Mucosa of gallbladder (tissue), 1 donor: ENCODE results near the gene OR10AD1. TPM values are rescaled to one million over a fixed set of nuclear protein-coding genes. Genes with fewer than 3 reads are reported as not detected.
A peak's percentile ranks its signal among the peaks of the same experiment; 100 is the strongest.

Experiments
- DNase-seq: peaks from one replicate; pipeline ENCODE4 v3.0.0-alpha.2; 2020; ENCODE audit warnings: low spot score
- total RNA-seq: library from RNA; stranded (reverse); gene quantifications from one replicate; pipeline ENCODE4 v1.2.1, GENCODE V29; 2021
- donor health status: DM: no; HTN: no; CAD: no.

Gene OR10AD1
- total RNA-seq, 1 donor from 2014 or later = not detected

DNA sequence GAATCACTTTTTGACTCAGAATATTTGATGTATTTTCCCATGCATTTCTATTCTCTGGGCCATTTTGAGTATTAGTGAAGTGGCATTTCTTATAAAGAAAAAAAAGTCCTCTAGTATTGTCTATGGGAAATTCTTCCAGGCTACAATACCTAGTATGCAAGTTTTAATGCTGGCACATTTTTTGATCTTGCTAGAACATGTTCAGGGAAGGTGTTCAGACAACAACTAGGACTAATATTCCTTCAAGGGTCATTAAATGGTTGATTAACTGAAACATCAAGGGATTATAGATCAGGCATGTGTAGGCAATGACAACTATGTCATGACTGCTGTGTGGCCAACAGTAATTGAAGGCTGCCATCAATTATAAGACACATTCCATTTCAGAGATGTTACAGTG lies 12.0 kb downstream of the OR10AD1 start:
- DNase-seq = no peak

DNA sequence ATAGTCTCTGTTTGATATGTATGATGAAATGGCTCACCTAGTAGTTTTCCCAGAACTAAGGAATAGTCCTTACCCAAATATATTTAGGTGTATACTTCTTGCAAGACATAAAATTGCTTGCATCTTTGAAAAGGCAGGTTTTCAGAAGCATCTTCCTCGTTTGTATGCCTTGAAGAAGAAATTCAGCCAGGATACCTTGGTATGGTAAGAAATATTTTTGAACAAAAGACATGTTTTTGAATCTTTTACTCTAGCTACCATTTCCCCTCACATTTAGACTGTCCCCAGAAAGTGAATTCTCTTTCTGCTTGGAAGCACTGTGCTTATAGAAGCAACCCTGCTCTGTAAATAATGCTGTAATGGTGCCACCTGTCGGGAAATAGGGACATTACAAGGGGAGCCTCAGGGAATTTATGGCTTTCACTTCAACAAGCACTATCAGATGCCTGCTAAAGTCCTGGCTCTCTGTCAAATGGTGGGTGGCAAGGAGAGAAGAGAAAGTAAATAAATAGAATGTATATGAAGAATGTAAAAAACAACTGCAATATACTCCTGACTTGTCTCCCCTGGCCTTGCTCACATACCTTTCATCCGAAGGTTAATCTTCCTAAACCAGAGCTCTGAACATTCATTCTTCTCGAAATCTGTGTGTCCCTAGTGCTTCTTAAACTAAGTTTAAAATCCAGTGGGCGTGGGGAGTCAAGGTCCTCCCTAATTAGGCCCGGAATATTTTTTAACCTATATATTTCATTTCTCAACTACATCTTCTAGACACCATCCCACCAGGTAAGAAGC lies 13.6 kb downstream of the OR10AD1 start:
- peak; percentile 78 for DNase-seq

DNA sequence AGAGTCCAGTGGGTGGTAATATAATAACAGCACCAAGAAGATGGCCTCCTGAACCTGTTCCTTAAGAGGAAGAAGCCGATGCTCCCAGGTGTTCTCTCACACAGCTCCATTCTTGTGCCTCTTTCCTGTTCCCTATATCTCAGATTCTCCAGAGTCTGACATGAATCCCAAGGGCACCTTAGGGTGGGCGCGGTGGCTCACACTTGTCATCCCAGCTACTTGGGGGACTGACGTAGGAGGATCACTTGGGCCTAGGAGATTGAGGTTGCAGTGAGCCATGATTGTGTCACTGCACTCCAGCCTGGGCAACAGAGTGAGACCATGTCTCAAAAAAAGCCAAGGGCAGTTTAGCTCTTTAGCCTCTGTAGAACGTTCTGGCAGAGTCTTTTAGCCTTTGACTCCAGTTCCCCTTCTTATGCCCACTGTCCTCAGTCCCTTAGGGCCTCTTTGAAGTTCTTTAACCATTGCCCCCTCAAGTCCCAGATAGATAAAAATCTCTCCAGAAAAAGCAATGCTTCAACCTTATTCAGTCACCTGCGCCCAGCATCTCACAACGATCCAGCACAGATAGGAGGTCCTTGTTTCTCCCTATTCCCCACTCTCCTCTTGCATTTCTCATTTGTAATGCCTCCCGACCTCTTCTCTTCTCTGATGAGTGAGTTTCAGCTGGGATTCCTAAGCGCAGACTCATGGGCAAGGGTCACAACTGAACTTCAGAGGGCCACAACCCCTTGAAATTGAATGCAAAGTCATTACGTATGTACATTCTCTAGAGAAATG lies 15.0 kb downstream of the OR10AD1 start:
- DNase-seq = no peak

DNA sequence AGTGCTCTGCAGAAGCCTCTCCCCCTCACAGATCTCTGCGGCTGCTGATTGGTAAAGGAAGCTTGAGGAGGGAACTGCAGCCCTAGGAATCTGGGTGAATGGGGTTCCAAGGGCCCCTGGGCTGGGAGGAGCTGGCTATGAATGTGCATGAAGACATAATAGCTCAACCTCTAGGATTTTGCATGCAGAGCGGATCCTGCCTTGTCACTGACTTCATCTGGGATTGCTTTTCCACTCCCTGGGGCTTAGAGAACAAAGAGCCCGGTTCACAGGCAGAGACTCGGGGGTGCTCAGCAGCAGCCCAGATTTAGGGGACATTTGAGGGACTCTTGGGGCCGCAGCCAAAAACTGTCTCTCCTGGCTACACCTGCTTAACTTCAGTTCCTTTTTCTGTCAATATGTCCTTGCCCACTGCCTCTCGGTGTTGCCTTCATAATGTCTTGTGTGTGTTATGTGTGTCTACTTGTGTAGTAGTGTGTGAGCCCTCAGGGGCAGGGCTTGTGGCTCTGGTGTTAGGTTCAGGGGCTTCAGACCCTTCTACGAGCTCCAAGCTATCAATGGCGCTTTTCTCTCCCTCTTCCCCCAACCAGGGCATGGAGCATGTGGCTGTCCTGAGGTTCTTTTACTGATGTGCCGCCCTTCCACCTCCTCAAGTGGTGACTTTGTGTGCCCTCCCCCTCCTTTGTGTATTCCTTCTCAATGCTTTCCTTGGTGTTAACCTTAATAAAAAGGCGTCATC lies 17.7 kb downstream of the OR10AD1 start:
- no peak for DNase-seq

DNA sequence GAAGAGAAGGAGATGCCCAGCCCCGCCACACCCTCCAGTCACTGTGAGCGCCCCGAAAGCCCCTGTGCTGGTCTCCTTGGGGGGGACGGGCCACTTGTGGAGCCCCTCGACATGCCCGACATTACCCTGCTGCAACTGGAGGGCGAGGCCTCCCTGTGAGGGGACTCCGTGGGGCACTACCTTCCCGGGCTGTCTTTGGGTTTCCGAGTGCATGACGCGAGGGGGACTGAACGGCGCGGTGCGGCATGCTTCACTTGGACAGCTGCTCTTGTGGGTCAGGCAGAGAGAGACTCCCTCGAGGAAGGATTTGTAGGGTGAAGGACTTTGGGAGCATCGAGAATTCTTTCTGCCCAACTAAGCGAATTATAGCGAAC lies 18.6 kb downstream of the OR10AD1 start:
- DNase-seq = no peak

DNA sequence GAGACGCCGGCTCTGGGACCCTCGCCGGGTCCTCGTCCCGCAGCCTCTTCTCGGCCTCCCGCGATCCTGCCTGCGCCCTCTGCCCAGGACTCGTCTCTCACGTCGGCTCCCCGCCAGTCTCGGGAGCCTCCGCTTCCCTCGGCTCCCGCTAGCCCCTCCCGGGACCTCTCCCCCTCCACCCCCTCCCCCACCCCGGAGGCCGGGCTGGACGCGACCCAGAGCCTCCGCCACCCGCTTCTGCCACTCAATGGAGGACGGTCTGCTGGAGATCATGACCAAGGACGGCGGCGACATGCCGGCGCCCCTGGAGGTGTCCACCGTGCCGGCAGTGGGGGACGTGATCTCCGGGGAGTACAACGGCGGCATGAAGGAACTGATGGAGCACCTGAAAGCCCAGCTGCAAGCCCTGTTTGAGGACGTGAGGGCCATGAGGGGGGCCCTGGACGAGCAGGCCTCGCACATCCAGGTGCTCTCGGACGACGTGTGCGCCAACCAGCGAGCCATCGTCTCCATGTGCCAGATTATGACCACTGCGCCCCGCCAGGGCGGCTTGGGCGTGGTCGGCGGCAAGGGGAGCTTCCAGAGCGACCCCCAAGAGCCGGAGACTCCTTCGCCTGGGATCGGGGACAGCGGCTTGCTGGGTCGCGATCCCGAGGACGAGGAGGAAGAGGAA lies 19.1 kb downstream of the OR10AD1 start:
- DNase-seq = no peak

DNA sequence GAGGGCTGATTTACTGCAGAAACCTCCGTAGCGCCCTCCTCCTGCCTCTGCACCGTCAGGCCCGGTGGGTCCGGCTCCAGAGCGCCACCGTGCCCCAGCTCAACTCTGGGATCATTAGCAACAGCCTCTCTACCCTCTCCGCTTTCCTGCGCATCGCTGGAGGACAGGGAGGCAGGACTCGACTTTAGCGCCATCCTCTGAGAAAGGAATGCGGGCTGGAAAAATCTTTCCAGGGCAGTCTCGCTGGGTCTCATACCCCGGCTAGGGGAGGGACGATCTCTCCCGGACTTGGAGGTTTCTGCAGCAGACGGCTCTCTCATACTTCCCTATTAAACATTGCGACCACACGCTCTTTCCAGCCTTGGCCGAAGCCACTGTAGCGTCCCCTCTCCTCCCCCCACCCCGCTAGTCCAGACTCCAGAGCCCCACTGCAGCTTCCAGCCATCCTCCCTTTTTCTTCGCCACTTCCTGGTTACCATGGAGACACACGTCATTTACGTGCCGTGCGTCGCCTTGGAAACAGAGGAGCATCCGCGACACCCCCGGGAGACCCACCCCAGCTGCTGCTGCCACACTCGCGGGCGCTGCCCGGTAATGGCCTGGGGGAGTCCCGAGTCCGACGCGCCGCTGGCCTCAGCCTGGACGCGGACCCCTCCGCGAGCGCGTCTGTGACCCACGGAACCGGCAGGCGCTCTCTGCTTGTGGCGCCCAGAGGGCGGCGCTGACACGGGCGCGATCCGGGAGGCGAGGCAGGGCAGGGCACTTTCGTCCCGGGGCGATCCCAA lies 19.8 kb downstream of the OR10AD1 start, which contains the start of gene CCDC184:
Gene CCDC184 (plus strand): TSS at position 554 of the 785 bp plus-strand sequence. CDS start 479 bp downstream, outside the sequence.
- DNase-seq = peak; percentile 76

DNA sequence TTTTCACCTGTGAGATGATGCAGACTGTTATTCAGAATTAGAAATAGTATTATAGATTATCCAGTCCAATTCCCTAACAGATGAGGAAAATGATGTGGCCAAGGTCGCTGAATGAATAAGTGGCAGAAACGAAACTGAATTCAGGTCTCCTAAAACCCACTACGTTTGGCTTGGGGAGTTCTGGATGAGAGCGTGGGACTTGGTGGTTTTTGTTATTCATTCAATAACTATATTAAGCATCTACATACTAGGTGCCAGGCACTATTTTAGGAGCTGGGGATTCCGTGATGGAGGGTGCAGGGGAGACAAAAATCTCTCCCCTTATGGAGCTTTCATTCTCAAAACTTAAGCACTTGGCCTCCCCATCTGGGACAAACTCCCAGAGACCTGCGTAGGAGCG lies 20.5 kb downstream of the OR10AD1 start:
- no peak for DNase-seq

DNA sequence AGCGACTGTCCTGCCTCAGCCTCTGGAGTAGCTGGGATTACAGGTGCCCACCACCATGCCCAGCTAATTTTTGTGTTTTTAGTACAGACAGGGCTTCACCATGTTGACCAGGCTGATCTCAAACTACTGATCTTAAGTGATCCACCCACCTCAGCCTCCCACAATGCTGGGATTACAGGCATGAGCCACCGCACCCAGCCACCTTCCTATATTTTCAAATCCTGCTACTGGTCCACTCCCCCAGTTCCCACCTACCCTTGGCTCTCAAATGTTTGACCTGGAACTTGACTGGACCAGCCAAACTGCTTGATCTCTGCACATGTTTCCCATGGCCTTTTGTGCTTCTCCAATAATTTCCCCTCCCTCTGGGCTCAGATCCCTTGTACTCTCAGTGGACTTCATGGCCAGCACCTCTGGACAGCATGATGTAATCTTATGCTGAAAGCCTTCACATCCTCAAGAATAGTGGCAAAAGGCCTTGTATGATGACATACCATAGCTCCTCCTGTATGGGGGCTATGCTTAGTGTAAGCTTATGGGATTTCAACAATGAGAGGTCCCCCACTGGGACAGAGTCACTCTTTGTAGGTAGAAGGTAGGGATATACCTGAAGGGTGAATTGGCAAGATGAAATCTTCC lies 22.1 kb downstream of the OR10AD1 start:
- DNase-seq = no peak

DNA sequence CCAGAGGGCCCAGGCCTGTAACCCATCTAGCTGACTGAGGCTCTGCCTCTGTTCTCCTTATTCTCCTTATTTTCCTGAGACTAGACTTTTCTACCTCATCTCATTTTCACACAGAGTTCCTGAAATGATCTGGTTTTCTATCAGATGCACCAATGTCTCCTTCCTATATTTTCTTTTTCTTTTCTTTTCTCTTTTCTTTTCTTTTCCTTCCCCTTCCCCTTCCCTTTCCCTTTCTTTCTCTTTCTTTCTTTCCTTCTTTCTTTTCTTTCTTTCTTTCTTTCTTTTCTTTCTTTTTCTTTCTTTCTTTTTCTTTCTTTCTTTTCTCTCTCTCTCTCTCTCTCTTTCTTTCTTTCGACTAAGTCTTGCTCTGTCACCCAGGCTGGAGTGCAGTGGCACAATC lies 22.7 kb downstream of the OR10AD1 start:
- no peak for DNase-seq

DNA sequence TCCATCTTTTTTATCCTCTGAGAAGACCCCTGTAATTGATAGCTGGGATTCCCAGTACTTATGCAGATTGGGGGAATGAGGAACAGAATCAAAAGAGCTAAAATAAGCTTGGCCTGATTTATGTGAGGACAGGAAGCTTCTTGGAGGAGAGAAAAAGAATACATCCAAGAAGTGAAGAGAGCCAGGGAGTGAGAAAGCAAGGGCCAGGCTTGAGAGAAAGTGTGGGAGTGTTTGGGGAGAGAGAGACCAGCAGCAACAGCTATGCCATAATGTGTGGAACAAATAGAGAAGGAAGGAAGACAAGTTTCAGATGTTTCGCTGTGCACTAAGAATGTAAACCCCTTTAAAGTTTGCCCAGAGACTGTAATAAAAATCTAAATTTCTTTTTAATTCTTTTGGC lies 23.6 kb downstream of the OR10AD1 start:
- DNase-seq = no peak

DNA sequence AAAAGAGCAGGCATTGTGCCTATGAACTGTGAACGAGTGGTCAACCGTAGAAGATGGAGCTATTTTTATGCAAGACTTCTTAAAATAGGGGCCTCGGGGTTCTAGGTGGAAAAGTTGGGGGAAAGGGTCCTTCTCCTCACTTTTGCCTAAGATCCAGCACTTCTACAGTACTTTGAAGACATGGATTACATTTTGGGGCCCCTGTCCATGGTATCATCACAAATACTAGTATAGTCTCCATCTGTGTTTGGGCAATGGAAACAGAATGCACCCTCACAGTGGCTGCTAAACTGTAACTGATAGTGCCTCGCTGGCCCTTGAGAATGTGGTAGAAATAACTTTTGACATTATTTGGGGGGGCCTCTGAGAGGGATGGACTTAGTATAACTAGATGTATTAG lies 25.1 kb downstream of the OR10AD1 start:
- no peak for DNase-seq

DNA sequence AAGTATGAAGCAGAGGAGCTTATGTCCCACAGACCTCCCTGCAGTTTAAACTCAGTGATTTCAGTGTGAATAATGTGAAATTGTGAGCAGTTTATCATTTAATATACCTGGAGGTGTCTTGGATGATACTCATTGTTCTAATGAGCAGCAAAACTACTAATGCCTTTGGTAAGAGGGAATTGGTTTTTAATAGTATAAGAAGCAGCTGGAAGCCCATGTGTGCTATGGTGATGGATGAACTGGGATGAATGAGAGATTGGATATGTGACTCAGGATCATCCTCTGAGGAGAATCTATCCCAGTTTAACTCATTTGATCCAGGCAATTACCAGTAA lies 26.7 kb downstream of the OR10AD1 start:
- no peak for DNase-seq

DNA sequence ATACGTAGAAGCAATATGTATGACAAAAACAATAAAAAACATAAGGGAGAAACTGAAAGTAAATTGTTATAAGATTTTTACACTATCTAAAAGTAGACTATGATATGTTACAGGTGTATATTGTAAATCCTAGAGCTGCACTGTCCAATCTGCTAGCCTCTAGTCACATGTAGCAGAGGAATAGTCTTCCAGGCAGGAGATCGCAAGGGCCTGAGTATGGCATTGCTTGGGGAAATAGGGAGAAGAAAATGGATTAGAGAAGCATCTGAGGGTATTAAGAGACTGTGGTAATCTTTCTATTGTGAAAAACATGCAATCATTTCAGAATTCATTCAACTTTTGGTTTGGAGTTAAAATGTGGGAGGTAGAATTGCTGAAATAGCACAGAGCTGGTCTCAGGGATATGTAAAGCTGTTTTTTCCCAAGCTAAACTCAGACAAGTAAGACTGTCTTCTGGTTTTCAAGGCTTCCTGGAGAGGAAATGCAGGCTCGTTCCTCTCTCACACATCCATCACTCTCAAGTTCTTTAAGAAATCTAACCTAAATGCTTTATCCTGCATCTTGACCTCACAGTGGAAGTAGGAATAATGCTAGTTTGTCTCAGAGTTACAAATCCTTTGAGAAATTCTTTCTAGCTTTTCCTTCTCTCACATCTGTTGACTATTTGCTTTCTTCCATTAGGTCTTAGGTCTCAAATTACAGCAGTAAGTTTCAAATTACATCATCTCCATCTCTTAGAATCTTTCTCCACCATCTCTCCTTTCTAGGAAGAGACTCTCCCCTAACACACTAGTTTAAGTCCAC lies 27.3 kb downstream of the OR10AD1 start:
- DNase-seq = no peak

DNA sequence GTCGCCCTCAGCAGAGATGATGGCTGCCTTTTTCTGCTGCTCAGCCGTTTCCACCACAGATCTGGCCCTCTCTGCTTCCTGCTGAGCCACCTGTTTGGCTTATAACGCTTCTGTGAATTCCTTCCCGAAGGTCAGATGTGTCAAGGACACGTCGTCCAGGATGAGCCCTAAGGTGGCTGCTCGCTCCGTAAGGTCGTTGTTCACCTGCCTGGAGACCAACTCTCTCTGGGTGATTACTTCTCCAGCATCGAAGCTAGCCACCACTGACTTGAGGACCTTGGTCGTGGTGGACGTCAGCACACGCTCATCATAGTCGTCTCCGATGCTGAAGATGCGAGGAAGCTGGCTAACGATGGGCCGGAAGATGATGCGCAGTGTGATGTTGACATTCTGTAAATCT lies 34.1 kb downstream of the OR10AD1 start:
- no peak for DNase-seq

DNA sequence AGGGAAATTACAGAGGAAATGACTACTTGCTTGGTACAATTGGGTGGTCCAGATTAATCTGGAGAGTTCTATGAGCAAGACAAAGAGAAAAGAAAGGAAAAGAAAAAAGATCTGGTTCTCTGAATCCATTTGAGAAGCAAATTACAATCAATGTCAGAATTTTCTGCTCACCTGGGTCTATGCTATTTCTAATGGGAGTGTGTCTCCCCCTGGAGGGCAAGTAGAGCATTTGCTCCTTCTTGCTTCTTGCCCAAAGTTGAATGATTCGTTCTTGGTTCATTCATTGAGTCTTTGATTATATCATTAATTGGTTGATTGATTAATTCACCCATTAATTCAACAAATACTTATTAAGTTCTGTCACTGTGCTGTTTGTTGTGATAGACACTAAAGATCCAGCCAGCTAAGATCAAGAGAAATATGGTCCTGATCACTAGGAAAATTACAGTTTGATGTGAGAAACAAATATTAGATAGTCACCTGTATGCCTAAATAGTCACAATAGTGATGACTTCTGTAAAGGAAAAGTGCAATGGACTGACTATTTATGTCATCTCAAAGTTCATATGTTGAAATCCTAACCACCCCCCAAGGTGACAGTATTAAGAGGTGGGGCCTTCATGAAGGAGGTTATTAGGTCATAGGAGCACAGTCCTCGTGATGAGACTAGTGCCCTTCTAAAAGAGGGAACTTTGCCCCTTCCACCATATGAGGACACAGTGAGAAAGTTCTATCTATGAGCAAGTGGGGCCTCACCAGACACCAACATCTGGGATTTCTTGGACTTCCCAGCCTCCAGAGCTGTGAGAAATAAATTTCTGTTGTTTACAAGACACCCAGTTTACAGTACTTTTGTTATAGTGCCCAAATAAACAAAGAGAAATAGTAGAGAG lies 37.8 kb downstream of the OR10AD1 start:
- no peak for DNase-seq

DNA sequence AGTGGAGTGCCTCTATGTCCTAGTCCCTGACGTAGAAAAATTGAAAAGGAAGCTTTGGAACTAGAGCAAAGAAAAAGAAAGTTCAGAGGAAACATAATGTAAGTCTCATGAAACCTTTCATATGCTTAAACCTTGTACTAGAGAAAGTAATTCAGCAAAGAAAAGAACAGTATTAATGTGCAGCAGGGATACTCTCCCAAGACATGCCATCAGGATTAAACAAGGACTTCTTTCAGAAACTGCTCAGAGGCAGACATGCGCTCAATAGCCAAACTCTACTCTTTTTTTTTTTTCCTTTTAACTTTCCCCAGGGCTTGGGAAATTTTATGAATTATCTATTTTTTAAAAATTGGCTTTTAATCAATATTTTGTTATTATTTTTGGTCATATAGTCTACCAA lies 38.6 kb downstream of the OR10AD1 start:
- no peak for DNase-seq

DNA sequence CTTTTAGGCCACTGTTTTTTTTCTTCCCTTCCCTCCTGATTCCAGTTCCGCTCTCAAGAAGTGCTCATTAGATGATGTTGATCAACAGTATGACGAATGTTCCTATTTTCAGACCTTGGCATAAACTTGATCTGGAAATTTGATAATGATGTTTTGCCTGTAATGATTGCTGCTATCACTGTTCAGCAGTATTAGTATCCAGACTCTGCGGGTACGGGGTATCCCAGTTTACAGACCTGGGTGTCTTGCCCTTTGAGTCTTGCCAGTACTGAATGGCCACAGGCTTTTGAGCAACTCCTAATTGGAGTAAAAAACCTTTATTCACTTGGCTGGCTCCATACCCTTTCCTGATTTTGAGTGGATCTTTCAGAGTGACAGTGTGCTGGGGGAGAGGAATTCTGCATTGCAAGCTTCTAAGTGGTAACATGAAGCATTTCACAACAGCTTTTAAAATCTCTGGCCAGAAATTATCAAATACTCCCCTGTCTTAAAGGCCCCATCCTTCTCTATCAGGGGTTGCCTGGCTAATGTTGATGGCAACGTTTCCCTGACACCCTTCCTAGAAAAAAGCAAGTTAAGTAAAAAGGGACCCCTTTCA lies 39.8 kb downstream of the OR10AD1 start:
- DNase-seq = no peak
